Heart right ventricle (tissue), 16 donors: Measurements from ENCODE around the gene ZNF428. TPM values are rescaled to one million over a fixed set of nuclear protein-coding genes. Genes with fewer than 3 reads are reported as not detected.
"Not testable (repeated sequence)": the region's sequence is repeated elsewhere in the genome, so short reads cannot be mapped to it uniquely, and the experiment has no call there.

Experiments used
- ATAC-seq, 8 donors: fragments of 200-7000 bp; cut with Tn5 transposase; one replicate each; pipeline ENCODE4 v1.9.1; 2020; ENCODE audit warnings: mild to moderate bottlenecking in 8 of 8, moderate library complexity in 8 of 8, moderate number of reproducible peaks in 1 of 8
- DNase-seq, 2 donors: peaks; one replicate each; pipeline ENCODE4 v3.0.0-alpha.2; 2020
- H3K27ac ChIP-seq, 10 donors: fragments of 200-600 bp; sonication (generic) in 2 of 10; one replicate each; pipeline versions ENCODE4 v1.5.0 to v1.8.0; 2020 to 2022; ENCODE audit warnings: mild to moderate bottlenecking in 3 of 10
- H3K27me3 ChIP-seq, 7 donors: fragments of 200-600 bp; one replicate each; pipeline ENCODE4 v1.8.0; 2021 to 2022; ENCODE audit warnings: mild to moderate bottlenecking in 2 of 7
- H3K36me3 ChIP-seq, 9 donors: fragments of 200-600 bp; sonication (generic) in 1 of 9; one replicate each; pipeline versions ENCODE4 v1.5.0 to v1.8.0; 2020 to 2022; ENCODE audit warnings: mild to moderate bottlenecking in 2 of 9
- H3K4me1 ChIP-seq, 9 donors: fragments of 200-600 bp; sonication (generic) in 1 of 9; one replicate each; pipeline versions ENCODE4 v1.5.0 to v1.8.0; 2020 to 2022; ENCODE audit warnings: mild to moderate bottlenecking in 4 of 9
- H3K4me3 ChIP-seq, 10 donors: fragments of 200-600 bp; sonication (generic) in 2 of 10; one replicate each; pipeline versions ENCODE4 v1.5.0 to v1.8.0; 2020 to 2022; ENCODE audit warnings: mild to moderate bottlenecking in 7 of 10, moderate library complexity in 2 of 10
- H3K9me3 ChIP-seq, 11 donors: fragments of 200-600 bp in 10 of 11; sonication (generic) in 2 of 11; one replicate each; pipeline versions ENCODE4 v1.5.0 to v1.8.0; 2013 to 2022; ENCODE audit warnings: mild to moderate bottlenecking in 2 of 11, control low read depth in 1 of 11, moderate library complexity in 1 of 11
- WGBS, 2 donors: extraction: QIAGEN DNeasy Blood & Tissue Kit; methylation state at CpG; one replicate each; pipeline ENCODE4 v1.1.7; 2013; ENCODE audit warnings: inconsistent platforms in 1 of 2; 5-methylcytosine and 5-hydroxymethylcytosine counted together
- intact Hi-C, 10 donors: fragments of 100-400 bp; cut with DNase I; formaldehyde crosslinking; loops; one replicate each; pipeline versions ENCODE4 v1.11.1 to v1.14.2; 2022
- polyA plus RNA-seq, 2 donors: library from polyadenylated mRNA; stranded (reverse); fragments of 200-250 nt; gene quantifications; one replicate each; pipeline ENCODE4 v1.2.3, GENCODE V29; 2013
- total RNA-seq, 10 donors: library from RNA; stranded (reverse); fragmentation: NEBNext Ultra II Directional in 3 of 10; extraction: Animal tissue kit (Norgen Biotek cat#: 25700) in 3 of 10; gene quantifications; one replicate each; pipeline versions ENCODE4 v1.2.1 to v1.2.4, GENCODE V29; 2021 to 2023
- TF ChIP-seq, protein P1 (sequence below), 9 donors: fragments of 200-600 bp; sonication (generic) in 2 of 9; IDR thresholded peaks; one replicate each; pipeline versions ENCODE4 v1.5.0 to v1.8.0; 2021 to 2022; ENCODE audit warnings: antibody characterized with exemption in 9 of 9, mild to moderate bottlenecking in 5 of 9, moderate library complexity in 1 of 9
- donor health status: Arrhythmogenic right ventricular cardiomyopathy.
- donor health status: ischemic (EF 13 %, LVEDD 7.1; RV severe dilation, severe dysfunction).
- donor health status: healthy with polysubstance abuse.
- donor health status: DM: no; HTN: yes; CAD: no.
- donor health status: DM: no; HTN: no; CAD: no.
- donor health status: ischemic (EF 25% LVEDD 6.9; RV normal size, moderate dysfunction).
- donor health status: ischemic (EF 25% LVEDD 5.7; RV mildly dilated, moderate dysfunction).
- donor health status: healthy.
- donor health status: DM: yes; HTN: yes; CAD: no.
- donor health status: Ischemic cardiomyopathy.
- donor health status: ischemic (EF 35%, LVEDD 5.7; RV mildly dilated, moderate dysfunction).
- donor health status: nonischemic (EF 11% LVEDD 7.7; RV severe dilation, severe dysfunction).
- donor health status: DM: yes; HTN: yes; CAD: no.
- donor health status: PGD.
- donor health status: ischemic (EF 29% LVEDD 5.4; RV normal size, mild dysfunction).
- donor health status: nonischemic (EF 23%, LVEDD 6.1; RV moderate dilation, normal function).

ZNF428 gene
- total and polyA plus RNA-seq, 12 donors = 28.1 to 94.9 (median 33.5) TPM

DNA sequence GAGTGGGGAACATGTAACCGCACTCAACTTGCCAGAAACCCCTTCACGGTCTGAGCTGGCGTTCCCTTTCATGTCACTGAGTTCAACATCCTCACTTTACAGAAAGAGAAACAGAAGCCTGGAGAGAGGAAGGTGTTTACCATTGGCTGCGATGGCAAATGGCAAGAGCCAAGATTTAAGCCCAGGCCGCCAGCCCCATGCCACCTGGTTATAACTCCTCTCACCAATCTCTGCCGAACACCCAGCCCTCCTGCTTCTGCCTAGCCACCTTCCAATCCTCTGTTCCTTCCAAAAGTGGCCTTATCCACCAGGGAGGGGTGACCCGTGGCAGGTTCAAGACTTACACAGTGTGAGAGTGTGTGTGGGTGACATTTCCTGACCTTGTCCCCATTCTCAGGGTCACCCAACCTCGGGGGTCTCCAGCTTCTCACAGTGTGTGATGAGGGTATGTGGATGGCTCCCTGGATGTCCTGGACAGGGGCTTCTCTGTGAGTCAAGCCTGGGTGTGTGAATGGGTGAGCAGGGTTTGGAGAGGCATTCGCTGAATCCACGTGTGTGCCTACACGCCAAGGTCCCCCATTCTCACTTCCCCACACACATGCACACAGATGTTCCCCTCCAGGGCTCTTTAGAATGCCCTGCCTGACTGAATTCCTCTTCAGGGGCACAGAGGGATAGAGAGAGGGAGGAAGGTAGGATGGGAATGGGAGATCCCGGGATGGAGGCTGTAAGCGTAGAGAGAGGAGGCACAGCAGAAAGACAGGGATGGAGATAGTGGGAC, 19.0 kb upstream of the ZNF428 start:
- peaks cover 0 to 58% (median 16%) of the 10 kb centered on the region in 7 donors for H3K27me3 ChIP-seq
- H3K27ac ChIP-seq = no peak overlapping the region
- DNase-seq (no peak), ATAC-seq (no peak)
- WGBS, 2 donors = 77 to 81% methylated on average over 13 of the region's 13 CpGs
- H3K4me1 ChIP-seq = peaks cover 0 to 9% (median 7%) of the 10 kb centered on the region in 9 donors
- H3K4me3 ChIP-seq = peak overlapping the region in 1 of 10 donors; percentile 36
- intact Hi-C loops = no loop called here
- no peaks in the 10 kb centered on the region for H3K9me3 ChIP-seq
- H3K36me3 ChIP-seq = no peaks in the 10 kb centered on the region
- TF ChIP-seq, protein P1, sequence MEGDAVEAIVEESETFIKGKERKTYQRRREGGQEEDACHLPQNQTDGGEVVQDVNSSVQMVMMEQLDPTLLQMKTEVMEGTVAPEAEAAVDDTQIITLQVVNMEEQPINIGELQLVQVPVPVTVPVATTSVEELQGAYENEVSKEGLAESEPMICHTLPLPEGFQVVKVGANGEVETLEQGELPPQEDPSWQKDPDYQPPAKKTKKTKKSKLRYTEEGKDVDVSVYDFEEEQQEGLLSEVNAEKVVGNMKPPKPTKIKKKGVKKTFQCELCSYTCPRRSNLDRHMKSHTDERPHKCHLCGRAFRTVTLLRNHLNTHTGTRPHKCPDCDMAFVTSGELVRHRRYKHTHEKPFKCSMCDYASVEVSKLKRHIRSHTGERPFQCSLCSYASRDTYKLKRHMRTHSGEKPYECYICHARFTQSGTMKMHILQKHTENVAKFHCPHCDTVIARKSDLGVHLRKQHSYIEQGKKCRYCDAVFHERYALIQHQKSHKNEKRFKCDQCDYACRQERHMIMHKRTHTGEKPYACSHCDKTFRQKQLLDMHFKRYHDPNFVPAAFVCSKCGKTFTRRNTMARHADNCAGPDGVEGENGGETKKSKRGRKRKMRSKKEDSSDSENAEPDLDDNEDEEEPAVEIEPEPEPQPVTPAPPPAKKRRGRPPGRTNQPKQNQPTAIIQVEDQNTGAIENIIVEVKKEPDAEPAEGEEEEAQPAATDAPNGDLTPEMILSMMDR (IDR thresholded peaks at IDR 0.05) = no peak

DNA sequence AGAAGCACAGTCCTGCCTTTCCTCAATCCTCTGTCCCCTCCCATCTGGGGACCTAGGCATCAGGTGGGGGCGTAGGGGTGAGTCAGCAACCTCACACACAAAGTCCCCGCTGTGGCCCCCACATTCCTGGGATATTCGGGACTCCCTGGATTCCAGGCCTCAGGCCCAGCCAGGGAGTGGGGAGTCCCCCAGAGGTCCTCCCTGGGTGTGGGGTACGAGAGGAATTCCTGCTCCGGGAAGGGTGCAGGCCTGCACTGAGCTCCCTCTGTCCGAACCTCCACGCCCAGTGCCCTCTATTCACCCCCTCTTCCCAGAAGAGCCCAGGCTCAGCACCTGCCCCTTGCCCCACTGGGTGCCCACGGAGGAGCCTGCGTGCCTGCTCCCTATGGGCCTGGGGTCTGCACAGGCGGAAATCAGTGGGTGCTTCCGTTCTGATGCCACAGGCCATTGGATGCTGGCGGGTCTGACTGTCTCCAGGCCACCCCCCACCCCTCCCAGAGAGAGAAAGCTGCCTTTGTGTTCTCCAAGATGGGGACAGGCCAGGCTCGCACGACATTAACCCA, 16.8 kb upstream of the ZNF428 start:
- 81% methylated on average over 14 of the region's 14 CpGs for WGBS, 2 donors
- Histone ChIP-seq H3K27me3 (peaks cover 0 to 55% (median 13%) of the 10 kb centered on the region in 7 donors), H3K4me1 (peaks cover 0 to 9% (median 7%) of the 10 kb centered on the region in 9 donors), H3K9me3 (no peaks in the 10 kb centered on the region), H3K27ac (no peak overlapping the region), H3K36me3 (no peaks in the 10 kb centered on the region), H3K4me3 (no peak overlapping the region)
- DNase-seq (no peak), ATAC-seq (peak in 2 of 8 donors; percentile 21)
- TF ChIP-seq, protein P1 (IDR thresholded peaks at IDR 0.05) = no peak
- intact Hi-C loops = no loop called here

DNA sequence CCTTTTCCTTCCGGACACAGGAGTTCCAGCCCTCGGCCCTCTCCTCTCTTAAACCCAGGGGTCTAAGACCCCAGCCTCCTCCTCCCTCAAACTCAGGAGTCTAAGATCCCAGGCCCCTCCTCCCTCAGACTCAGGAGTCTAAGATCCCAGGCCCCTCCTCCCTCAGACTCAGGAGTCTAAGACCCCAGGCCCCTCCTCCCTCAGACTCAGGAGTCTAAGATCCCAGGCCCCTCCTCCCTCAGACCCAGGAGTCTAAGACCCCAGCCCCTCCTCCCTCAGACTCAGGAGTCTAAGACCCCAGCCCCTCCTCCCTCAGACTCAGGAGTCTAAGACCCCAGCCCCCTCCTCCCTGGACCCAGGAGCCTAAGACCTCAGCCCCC, 16.1 kb upstream of the ZNF428 start:
- H3K9me3 ChIP-seq, H3K4me3 ChIP-seq, H3K4me1 ChIP-seq, ATAC-seq, intact Hi-C loops, DNase-seq, H3K27ac ChIP-seq, H3K36me3 ChIP-seq: not testable (repeated sequence)
- peaks cover 0 to 48% (median 7%) of the 10 kb centered on the region in 7 donors for H3K27me3 ChIP-seq
- WGBS, 2 donors = 47 to 54% methylated on average over 2 of the region's 2 CpGs

DNA sequence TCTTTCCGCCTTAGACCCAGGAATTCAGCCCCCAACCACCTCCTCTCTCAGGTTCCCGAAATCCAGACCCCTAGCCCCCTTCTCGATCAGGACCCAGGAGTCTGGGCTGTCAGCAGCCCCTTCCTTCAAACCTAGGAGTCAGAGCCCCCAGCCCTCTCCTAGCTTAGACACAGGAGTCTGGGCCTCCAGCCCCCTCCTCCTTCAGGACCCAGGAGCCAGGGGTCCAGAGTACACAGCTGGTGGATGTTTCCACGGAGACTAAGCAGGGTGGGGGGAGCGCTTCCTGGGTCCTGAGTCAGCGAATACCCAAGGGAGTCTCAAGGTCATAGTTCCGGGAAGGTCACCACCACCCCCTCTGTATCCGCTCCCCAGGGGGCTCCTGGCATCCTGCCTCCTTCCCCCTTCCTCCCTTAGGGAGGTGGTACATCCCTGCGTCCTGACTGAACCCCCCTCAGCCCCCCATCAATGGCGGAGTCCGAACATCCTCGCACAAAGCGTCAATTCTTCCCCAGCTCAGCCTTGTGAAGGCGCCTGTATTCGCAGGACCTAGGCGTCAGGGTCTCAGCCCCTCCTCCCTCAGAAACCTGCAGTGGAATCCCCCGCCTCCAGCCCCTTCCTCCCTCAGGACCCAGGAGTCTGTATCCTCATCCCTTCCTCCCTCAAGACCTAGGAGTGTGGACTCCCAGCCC, 15.6 kb upstream of the ZNF428 start:
- Histone ChIP-seq H3K9me3 (no peaks in the 10 kb centered on the region), H3K4me3 (no peak overlapping the region), H3K4me1 (peaks cover 0 to 2% (median 2%) of the 10 kb centered on the region in 9 donors), H3K27me3 (peaks cover 0 to 43% (median 1%) of the 10 kb centered on the region in 7 donors), H3K36me3 (no peaks in the 10 kb centered on the region), H3K27ac (no peak overlapping the region)
- TF ChIP-seq, protein P1 (IDR thresholded peaks at IDR 0.05) = no peak
- intact Hi-C loops = no loop called here
- DNase-seq (no peak), ATAC-seq (peak in 1 of 8 donors; percentile 46)
- WGBS, 2 donors = 24 to 28% methylated on average over 17 of the region's 17 CpGs
